Upper lobe of left lung (tissue), 4 donors: ENCODE results near the gene PRKCE.

ENCODE experiments used
- EP300 ChIP-seq, 4 donors: sonication (generic); formaldehyde crosslinking; IDR thresholded peaks; one replicate each; pipeline ENCODE4 v1.5.1; 2017; ENCODE audit warnings: antibody characterized with exemption in 4 of 4, control low read depth in 2 of 4
- POLR2A ChIP-seq, 4 donors: fragments of 450-650 bp; IDR thresholded peaks; one replicate each; pipeline ENCODE4 v1.5.1; 2016 to 2017; ENCODE audit warnings: antibody characterized with exemption in 4 of 4, mild to moderate bottlenecking in 2 of 4
- POLR2AphosphoS5 ChIP-seq, 2 donors: sonication (generic); formaldehyde crosslinking; IDR thresholded peaks; one replicate each; pipeline ENCODE4 v1.5.1; 2017; ENCODE audit warnings: antibody characterized with exemption in 2 of 2
- TF ChIP-seq, protein P1 (sequence below), 6 experiments: fragments of 450-650 bp in 4 of 6; fragments of 200-600 bp in 2 of 6; sonication (generic) in 2 of 6; IDR thresholded peaks; one replicate each; pipeline ENCODE4 v1.5.1; 2016 to 2019; ENCODE audit warnings: antibody characterized with exemption in 6 of 6

- TF ChIP-seq, protein P1, sequence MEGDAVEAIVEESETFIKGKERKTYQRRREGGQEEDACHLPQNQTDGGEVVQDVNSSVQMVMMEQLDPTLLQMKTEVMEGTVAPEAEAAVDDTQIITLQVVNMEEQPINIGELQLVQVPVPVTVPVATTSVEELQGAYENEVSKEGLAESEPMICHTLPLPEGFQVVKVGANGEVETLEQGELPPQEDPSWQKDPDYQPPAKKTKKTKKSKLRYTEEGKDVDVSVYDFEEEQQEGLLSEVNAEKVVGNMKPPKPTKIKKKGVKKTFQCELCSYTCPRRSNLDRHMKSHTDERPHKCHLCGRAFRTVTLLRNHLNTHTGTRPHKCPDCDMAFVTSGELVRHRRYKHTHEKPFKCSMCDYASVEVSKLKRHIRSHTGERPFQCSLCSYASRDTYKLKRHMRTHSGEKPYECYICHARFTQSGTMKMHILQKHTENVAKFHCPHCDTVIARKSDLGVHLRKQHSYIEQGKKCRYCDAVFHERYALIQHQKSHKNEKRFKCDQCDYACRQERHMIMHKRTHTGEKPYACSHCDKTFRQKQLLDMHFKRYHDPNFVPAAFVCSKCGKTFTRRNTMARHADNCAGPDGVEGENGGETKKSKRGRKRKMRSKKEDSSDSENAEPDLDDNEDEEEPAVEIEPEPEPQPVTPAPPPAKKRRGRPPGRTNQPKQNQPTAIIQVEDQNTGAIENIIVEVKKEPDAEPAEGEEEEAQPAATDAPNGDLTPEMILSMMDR (IDR thresholded peaks at IDR 0.05), result no peak
- TF ChIP-seq POLR2A (IDR thresholded peaks at IDR 0.05) (no peak), POLR2AphosphoS5 (IDR thresholded peaks at IDR 0.05) (no peak), EP300 (IDR thresholded peaks at IDR 0.05) (no peak)
Observed at GRCh38 chr2:46210063-46210462, 558.6 kb downstream of the PRKCE start.
